ENCODE measurements around the gene ATL1.
"Not testable (repeated sequence)": the region's sequence is repeated elsewhere in the genome, so short reads cannot be mapped to it uniquely, and the experiment has no call there.

ATL1 gene

DNA sequence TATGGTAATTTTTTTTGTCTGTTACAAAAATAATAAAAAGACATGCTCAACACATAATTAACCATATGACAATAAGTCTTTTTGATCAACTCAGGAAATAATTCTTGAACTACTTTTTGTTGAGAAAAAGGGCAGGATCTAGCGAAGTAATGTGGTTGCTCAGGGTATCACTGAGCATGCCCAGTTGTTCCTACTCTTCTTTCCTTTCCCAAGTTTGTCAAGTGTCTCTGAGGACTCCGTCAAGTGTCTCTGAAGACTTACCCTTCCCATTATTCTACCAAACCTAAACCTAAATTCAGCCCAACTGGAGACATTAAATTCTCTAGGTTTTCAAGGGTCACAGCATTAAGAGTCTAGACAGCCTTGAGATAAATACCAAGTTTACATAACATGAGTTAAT, 104.6 kb downstream of the ATL1 start:
- DNase-seq: not testable (repeated sequence)

DNA sequence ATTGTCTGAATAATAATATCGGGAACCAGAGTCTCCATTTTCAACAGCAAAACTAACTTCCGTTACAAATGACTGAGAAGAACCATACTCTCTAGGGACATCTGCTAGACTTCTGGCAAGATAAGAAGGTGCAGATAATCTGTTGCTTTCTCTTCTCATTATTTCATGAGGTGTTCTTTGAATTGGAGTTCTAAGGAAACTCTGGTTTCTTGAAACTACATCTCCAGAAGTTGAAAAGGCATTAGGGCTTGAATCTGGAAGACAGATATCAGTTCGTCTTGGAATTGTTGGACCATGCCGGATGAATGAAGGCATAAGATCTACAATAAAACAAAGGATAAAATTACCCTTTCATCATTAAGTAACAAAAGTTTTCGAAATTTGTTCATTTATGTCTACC, 105.4 kb downstream of the ATL1 start:
- not testable (repeated sequence) for DNase-seq

DNA sequence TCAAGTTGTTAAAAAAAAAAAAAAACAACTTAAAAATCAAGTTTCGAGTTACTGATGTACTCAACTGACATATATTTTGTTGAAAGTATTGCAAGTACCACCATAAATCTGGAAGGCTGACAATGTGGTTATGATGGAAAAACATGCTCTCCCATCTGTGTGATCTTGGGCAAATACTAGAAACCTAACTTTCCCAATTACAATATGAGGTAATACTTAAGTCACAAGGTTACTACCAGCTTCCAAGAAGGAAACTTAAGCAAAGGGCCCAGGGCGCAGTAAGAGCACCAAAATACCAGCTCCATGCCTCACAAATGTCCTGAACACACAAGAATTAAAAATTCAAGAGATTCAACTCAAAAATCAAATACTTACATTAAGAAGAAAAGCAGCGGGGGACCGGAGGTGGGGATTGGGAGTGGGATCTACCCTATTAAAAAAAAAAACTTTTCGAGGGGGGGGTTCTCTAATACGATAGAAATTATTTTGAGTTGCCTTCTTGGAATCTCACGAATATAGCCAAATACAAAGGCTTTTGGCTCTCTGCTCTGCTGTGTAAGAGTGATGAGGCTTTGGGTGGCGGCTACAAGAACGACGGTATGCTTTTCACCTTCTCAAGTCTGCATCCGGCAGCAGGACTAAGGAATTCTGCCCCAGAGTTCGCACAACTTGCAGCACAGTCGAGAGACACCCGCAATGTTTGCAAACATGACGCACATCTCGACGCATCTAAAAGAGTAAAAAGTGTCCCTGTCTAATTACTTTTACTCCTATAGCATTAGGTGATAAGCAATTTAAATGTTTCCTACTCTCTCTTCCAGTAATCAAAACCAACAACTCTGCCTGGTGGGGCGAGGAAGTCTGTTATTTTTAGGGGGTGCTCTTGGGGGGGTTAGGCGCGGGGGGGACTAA, 107.1 kb downstream of the ATL1 start:
- no peak for DNase-seq

GRCh38 chr14:50667684-50667995, 107.7 kb downstream of the ATL1 start:
- no peak for DNase-seq

- DNase-seq: peak; percentile 64
Measured at GRCh38 chr14:50667996-50668825, 108.3 kb downstream of the ATL1 start, which contains the start of gene SAV1. Gene SAV1, minus strand, starts transcription at chr14:50668306. Its CDS starts 339 bp downstream, at chr14:50667967.

- DNase-seq: no peak
Measured at GRCh38 chr14:50668826-50669143, 108.8 kb downstream of the ATL1 start.

- no peak for DNase-seq
Measured at GRCh38 chr14:50669441-50669986, 109.6 kb downstream of the ATL1 start.

- no peak for DNase-seq
Measured at GRCh38 chr14:50670196-50670865, 110.4 kb downstream of the ATL1 start.

- DNase-seq: no peak
Measured at GRCh38 chr14:50670866-50671256, 110.9 kb downstream of the ATL1 start.

DNA sequence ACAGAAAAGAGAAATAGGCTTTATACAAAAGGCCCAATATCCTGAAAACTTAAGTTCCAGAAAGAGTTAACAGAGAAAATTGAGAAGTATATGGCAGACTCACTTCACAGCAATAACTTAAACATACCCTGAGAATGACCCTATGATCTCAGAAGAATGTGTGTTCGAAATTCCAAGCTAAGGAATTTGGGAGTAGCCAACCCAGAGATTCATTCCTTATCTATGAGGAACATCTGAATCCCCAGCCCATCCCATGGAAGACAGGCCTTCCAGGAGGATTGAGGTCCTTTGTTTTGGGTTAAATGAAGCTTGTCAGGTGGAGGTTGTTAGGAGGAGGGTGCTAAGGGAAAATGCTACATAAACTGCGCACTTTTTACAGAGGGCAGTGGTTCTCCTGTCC, 115.7 kb downstream of the ATL1 start:
- DNase-seq: no peak

GRCh38 chr14:50676814-50677516, 117.0 kb downstream of the ATL1 start:
- no peak for DNase-seq

GRCh38 chr14:50677527-50678063, 117.7 kb downstream of the ATL1 start:
- no peak for DNase-seq

GRCh38 chr14:50678163-50678562, 118.2 kb downstream of the ATL1 start:
- no peak for DNase-seq

GRCh38 chr14:50679674-50680073, 119.7 kb downstream of the ATL1 start:
- no peak for DNase-seq

Measured in activated CD4-positive, CD25-positive, alpha-beta regulatory T cell treated with anti-CD3 and anti-CD28 coated beads, Interleukin-2, amount 50 U/mL, for 72 hours (primary cell).